Mesenchymal stem cell (in vitro differentiated cells and primary cell): ENCODE measurements around the gene HIVEP2.

ENCODE experiments used
- DNase-seq: peaks from one replicate; pipeline ENCODE4 v3.0.0-alpha.2; 2013
- H2AFZ ChIP-seq: one replicate; pipeline ENCODE4 v1.6.1; 2013; ENCODE audit warnings: low read depth, mild to moderate bottlenecking, control low read depth, inconsistent platforms, low read length, moderate library complexity
- H2AK5ac ChIP-seq: 2 replicates; pipeline ENCODE4 v1.6.1; 2013; ENCODE audit warnings: low read length, moderate library complexity, mild to moderate bottlenecking, inconsistent platforms; ENCODE audit not compliant: severe bottlenecking
- H2BK120ac ChIP-seq: one replicate; pipeline ENCODE4 v1.6.1; 2013; ENCODE audit warnings: low read depth, mild to moderate bottlenecking, inconsistent platforms, low read length, moderate library complexity
- H2BK12ac ChIP-seq, 2 experiments: one replicate each; pipeline ENCODE4 v1.6.1; 2013; ENCODE audit warnings: inconsistent platforms in 2 of 2, low read length in 2 of 2, mild to moderate bottlenecking in 2 of 2, moderate library complexity in 2 of 2, control low read depth in 1 of 2
- H2BK15ac ChIP-seq: one replicate; pipeline ENCODE4 v1.6.1; 2013; ENCODE audit warnings: mild to moderate bottlenecking, low read depth, inconsistent platforms; ENCODE audit not compliant: poor library complexity, severe bottlenecking
- H2BK5ac ChIP-seq: 2 replicates; pipeline ENCODE4 v1.6.1; 2013; ENCODE audit warnings: low read depth, mild to moderate bottlenecking, low read length, control low read depth, inconsistent platforms; ENCODE audit not compliant: poor library complexity, severe bottlenecking
- H3K14ac ChIP-seq, 2 experiments: one replicate each; pipeline ENCODE4 v1.6.1; 2013; ENCODE audit warnings: inconsistent platforms in 2 of 2, low read length in 2 of 2, control low read depth in 1 of 2, mild to moderate bottlenecking in 1 of 2, moderate library complexity in 1 of 2
- H3K18ac ChIP-seq, 2 experiments: one replicate each; pipeline ENCODE4 v1.6.1; 2013; ENCODE audit warnings: inconsistent platforms in 2 of 2, low read length in 2 of 2, control low read depth in 1 of 2, low read depth in 1 of 2, mild to moderate bottlenecking in 1 of 2
- H3K23ac ChIP-seq, 2 experiments: one replicate each; pipeline ENCODE4 v1.6.1; 2013; ENCODE audit warnings: inconsistent platforms in 2 of 2, low read length in 2 of 2, mild to moderate bottlenecking in 2 of 2, moderate library complexity in 2 of 2, control low read depth in 1 of 2
- H3K27ac ChIP-seq: 2 replicates; pipeline ENCODE4 v1.5.1; 2013; ENCODE audit warnings: mild to moderate bottlenecking, moderate library complexity, low read length, control low read depth, inconsistent platforms; ENCODE audit not compliant: poor library complexity, severe bottlenecking
- H3K27me3 ChIP-seq, 2 experiments: 2 replicates each; pipeline versions ENCODE4 v1.6.1 to v1.7.0; 2013; ENCODE audit warnings: low read length in 2 of 2, mild to moderate bottlenecking in 2 of 2, moderate library complexity in 2 of 2, control low read depth in 1 of 2, inconsistent platforms in 1 of 2; ENCODE audit not compliant: control insufficient read depth in 1 of 2, insufficient read depth in 1 of 2
- H3K36me3 ChIP-seq, 2 experiments: 2 replicates each; pipeline versions ENCODE4 v1.6.1 to v1.7.0; 2013; ENCODE audit warnings: low read length in 2 of 2, control low read depth in 1 of 2, inconsistent platforms in 1 of 2, low read depth in 1 of 2, mild to moderate bottlenecking in 1 of 2; ENCODE audit not compliant: insufficient read depth in 2 of 2, control insufficient read depth in 1 of 2
- H3K4ac ChIP-seq, 2 experiments: one replicate each; pipeline ENCODE4 v1.6.1; 2013; ENCODE audit warnings: inconsistent platforms in 2 of 2, low read length in 2 of 2, mild to moderate bottlenecking in 2 of 2, moderate library complexity in 2 of 2, control low read depth in 1 of 2, low read depth in 1 of 2
- H3K4me1 ChIP-seq: 2 replicates; pipeline ENCODE4 v1.6.1; 2013; ENCODE audit warnings: low read depth, low read length, control low read depth; ENCODE audit not compliant: control insufficient read depth, insufficient read depth
- H3K4me2 ChIP-seq: 2 replicates; pipeline ENCODE4 v1.6.1; 2013; ENCODE audit warnings: low read length, mild to moderate bottlenecking, inconsistent platforms; ENCODE audit not compliant: poor library complexity, severe bottlenecking
- H3K4me3 ChIP-seq, 2 experiments: 2 replicates each; pipeline versions ENCODE4 v1.5.1 to v1.7.0; 2013; ENCODE audit warnings: low read length in 2 of 2, mild to moderate bottlenecking in 2 of 2, control low read depth in 1 of 2, low read depth in 1 of 2; ENCODE audit not compliant: insufficient read depth in 1 of 2
- H3K79me1 ChIP-seq: replicated peaks from 2 replicates; pipeline ENCODE4 v1.6.1; 2013; ENCODE audit warnings: mild to moderate bottlenecking, control low read depth, low read length, inconsistent platforms; ENCODE audit not compliant: poor library complexity, severe bottlenecking
- H3K9ac ChIP-seq: 2 replicates; pipeline ENCODE4 v1.7.0; 2013; ENCODE audit warnings: mild to moderate bottlenecking, low read length, moderate library complexity
- H3K9me3 ChIP-seq: 2 replicates; pipeline ENCODE4 v1.7.0; 2013; ENCODE audit warnings: mild to moderate bottlenecking, low read length; ENCODE audit not compliant: control insufficient read depth
- H4K8ac ChIP-seq: one replicate; pipeline ENCODE4 v1.6.1; 2013; ENCODE audit warnings: inconsistent platforms, mild to moderate bottlenecking, low read length, moderate library complexity
- H4K91ac ChIP-seq: one replicate; pipeline ENCODE4 v1.6.1; 2013; ENCODE audit warnings: mild to moderate bottlenecking, low read length, inconsistent platforms
- WGBS: methylation state at CpG from one replicate; pipeline ENCODE4 v1.1.7; 2013; ENCODE audit warnings: mixed read lengths; 5-methylcytosine and 5-hydroxymethylcytosine counted together

The HIVEP2 gene

DNA sequence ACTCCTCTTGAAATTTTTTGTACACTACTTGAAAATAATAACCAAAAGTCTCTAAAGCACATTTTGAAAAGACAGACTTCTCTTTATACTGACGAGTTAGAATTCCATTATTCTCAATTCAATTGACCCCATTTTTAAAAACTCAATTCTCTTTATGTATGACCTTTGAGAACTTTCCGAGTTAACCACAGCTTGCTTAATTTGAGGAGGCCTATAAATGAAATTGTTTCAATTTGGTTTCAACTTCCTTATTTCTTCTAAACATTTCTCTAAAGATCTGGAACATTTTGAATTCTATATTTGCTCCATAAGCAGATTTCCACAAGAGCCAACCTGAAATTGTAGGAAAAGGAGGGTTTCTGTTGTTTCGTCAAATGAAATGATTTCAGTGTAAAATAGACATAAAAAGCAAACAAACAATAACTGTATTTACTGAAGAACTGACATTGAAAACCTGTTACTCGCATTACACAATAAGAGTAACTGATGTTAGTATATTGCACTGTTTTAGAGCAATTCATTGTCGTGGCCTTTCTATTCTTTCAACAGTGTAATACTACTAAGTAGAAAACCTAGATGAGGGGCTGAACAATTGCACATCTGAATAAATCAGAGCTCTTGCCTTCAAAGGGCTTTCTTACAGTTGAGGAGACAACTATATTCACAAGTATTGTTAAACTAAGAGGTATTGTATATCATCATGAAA lies 223.6 kb downstream of the HIVEP2 start:
- no peak overlapping the region for H4K8ac ChIP-seq
- H3K9ac ChIP-seq: no peak overlapping the region
- H2AK5ac ChIP-seq: no peak overlapping the region
- no peaks in the 10 kb centered on the region for H3K27me3 ChIP-seq
- H2BK120ac ChIP-seq: no peak overlapping the region
- H2BK15ac ChIP-seq: no peak overlapping the region
- H3K27ac ChIP-seq: no peak overlapping the region
- no peak overlapping the region for H3K4ac ChIP-seq
- 83% methylated on average over 2 of the region's 5 CpGs for WGBS
- H3K14ac ChIP-seq: no peak overlapping the region
- H3K36me3 ChIP-seq: no peaks in the 10 kb centered on the region
- no peaks in the 10 kb centered on the region for H3K79me1 ChIP-seq
- H4K91ac ChIP-seq: no peak overlapping the region
- no peak overlapping the region for H2BK12ac ChIP-seq
- no peak overlapping the region for H3K4me3 ChIP-seq
- H2BK5ac ChIP-seq: no peak overlapping the region
- no peak overlapping the region for H2AFZ ChIP-seq
- H3K4me1 ChIP-seq: no peaks in the 10 kb centered on the region
- DNase-seq: no peak
- H3K9me3 ChIP-seq: peaks cover 16% of the 10 kb centered on the region
- no peak overlapping the region for H3K18ac ChIP-seq
- H3K23ac ChIP-seq: no peak overlapping the region
- no peak overlapping the region for H3K4me2 ChIP-seq

- Histone ChIP-seq H4K91ac (no peak overlapping the region), H3K36me3 (no peaks in the 10 kb centered on the region)
Measured at GRCh38 chr6:142718667-142719191, 226.2 kb downstream of the HIVEP2 start.

DNA sequence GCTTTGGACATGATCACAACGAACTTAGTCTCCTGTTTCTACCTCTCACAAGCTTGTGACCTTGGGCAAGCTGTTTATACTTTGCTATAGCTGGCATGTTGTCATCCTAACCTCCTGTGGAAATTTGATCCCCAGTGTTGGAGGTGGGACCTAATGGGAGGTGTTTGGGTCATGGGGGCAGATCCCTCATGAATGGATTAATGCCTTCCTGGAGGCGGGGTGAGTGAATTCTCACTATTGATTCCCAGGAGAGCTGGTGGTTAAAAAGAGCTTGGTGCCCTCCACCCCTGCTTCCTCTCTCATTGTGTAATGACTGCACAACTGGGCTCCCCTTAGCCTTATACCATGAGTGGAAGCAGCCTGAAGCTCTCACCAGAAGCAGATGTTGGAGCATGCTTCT lies 228.9 kb downstream of the HIVEP2 start:
- H3K9ac ChIP-seq: no peak overlapping the region
- no peak overlapping the region for H3K4ac ChIP-seq

More at GRCh38 chr6:142718667-142719191, 226.2 kb downstream of the HIVEP2 start:
- Histone ChIP-seq H2BK5ac (no peak overlapping the region), H3K9me3 (peaks cover 16% of the 10 kb centered on the region), H3K4me3 (no peak overlapping the region), H3K14ac (no peak overlapping the region), H3K4me1 (no peaks in the 10 kb centered on the region), H3K4ac (no peak overlapping the region), H2BK120ac (no peak overlapping the region), H3K18ac (no peak overlapping the region), H2AK5ac (no peak overlapping the region), H3K27me3 (peaks cover 0 to 7% of the 10 kb centered on the region in 2 experiments), H3K23ac (no peak overlapping the region), H2BK15ac (no peak overlapping the region), H3K9ac (no peak overlapping the region), H3K27ac (no peak overlapping the region), H3K4me2 (no peak overlapping the region), H3K79me1 (no peaks in the 10 kb centered on the region), H2AFZ (no peak overlapping the region), H4K8ac (no peak overlapping the region), H2BK12ac (no peak overlapping the region)
- no peak for DNase-seq

DNA sequence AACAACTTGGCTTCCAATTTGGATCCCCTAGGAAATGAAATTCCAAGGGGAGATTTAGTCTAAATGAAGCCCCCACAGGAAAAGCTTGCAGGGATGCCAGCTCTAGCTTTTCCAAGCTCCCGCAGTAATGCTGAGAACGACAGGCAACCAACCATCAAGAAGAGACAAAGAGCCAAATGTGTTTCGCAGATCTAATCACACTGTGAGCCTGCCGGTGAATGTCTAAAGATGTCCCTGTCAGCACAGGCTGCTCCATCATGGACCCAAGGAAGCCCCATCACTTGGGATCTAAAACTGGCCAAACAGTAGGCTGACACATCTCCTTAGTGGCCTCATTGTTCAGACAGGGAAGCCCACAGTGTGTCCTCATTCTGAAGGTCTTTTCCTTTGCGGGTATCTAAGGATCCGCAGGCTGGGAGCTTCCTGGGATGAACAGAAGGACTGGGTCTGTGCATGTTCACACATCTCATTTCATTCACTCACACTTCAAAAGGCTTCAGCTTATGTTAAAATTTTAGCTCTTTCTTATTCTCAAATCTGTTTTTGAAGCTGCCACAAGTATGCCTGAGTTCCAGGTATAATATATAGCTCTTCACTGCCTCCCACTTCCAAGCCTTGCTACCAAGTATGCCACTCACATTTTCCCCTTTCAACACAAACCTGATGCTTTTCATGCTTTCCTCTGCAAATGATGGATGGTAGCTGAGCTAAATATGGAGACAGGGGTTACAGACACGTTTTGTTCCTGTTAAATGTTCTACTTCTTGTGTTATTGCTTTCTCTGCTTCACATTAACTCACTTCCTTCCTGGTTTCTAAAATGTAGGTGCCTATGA lies 229.8 kb downstream of the HIVEP2 start:
- DNase-seq: no peak
- 90% methylated on average over 6 of the region's 7 CpGs for WGBS
- H3K27me3 ChIP-seq: peaks cover 0 to 8% of the 10 kb centered on the region in 2 experiments

More for the DNA sequence above, 228.9 kb downstream of the HIVEP2 start:
- Histone ChIP-seq H3K14ac (no peak overlapping the region), H2BK15ac (no peak overlapping the region), H3K4me3 (no peak overlapping the region), H3K4me2 (no peak overlapping the region), H3K36me3 (no peaks in the 10 kb centered on the region), H3K9me3 (peaks cover 16% of the 10 kb centered on the region), H3K4me1 (no peaks in the 10 kb centered on the region), H2BK120ac (no peak overlapping the region), H4K8ac (no peak overlapping the region), H2BK5ac (no peak overlapping the region), H2BK12ac (no peak overlapping the region), H3K23ac (no peak overlapping the region), H3K79me1 (no peaks in the 10 kb centered on the region), H3K27ac (no peak overlapping the region), H2AK5ac (no peak overlapping the region), H3K27me3 (peaks cover 0 to 8% of the 10 kb centered on the region in 2 experiments), H3K18ac (no peak overlapping the region), H4K91ac (no peak overlapping the region), H2AFZ (no peak overlapping the region)
- no peak for DNase-seq
- 92% methylated on average over 2 of the region's 2 CpGs for WGBS

More for the DNA sequence above, 229.8 kb downstream of the HIVEP2 start:
- H4K8ac ChIP-seq: no peak overlapping the region
- H3K36me3 ChIP-seq: no peaks in the 10 kb centered on the region
- no peak overlapping the region for H2BK120ac ChIP-seq
- H2BK5ac ChIP-seq: no peak overlapping the region
- no peak overlapping the region for H4K91ac ChIP-seq
- H3K79me1 ChIP-seq: no peaks in the 10 kb centered on the region
- no peak overlapping the region for H3K27ac ChIP-seq
- no peak overlapping the region for H3K4me2 ChIP-seq
- H3K9ac ChIP-seq: no peak overlapping the region
- no peak overlapping the region for H3K4me3 ChIP-seq
- H2AK5ac ChIP-seq: no peak overlapping the region
- peaks cover 16% of the 10 kb centered on the region for H3K9me3 ChIP-seq
- no peak overlapping the region for H3K4ac ChIP-seq
- no peak overlapping the region for H3K18ac ChIP-seq
- H2BK15ac ChIP-seq: no peak overlapping the region
- no peak overlapping the region for H3K14ac ChIP-seq
- no peak overlapping the region for H2BK12ac ChIP-seq
- no peak overlapping the region for H3K23ac ChIP-seq
- no peaks in the 10 kb centered on the region for H3K4me1 ChIP-seq
- no peak overlapping the region for H2AFZ ChIP-seq
